CD4-positive, alpha-beta T cell treated with Interleukin-17A for 1 hour (primary cell): ENCODE measurements around the gene CLEC11A.
A peak's percentile ranks its signal among the peaks of the same experiment; 100 is the strongest.
"Not testable (repeated sequence)": the region's sequence is repeated elsewhere in the genome, so short reads cannot be mapped to it uniquely, and the experiment has no call there.

Experiments
- DNase-seq: peaks from one replicate; pipeline ENCODE4 v3.0.0-alpha.2; 2020

The CLEC11A gene

GRCh38 chr19:50763521-50763920, 40.4 kb downstream of the CLEC11A start:
- DNase-seq, result not testable (repeated sequence)

- DNase-seq, result no peak
Measured at GRCh38 chr19:50764409-50764808, 41.2 kb downstream of the CLEC11A start.

DNA sequence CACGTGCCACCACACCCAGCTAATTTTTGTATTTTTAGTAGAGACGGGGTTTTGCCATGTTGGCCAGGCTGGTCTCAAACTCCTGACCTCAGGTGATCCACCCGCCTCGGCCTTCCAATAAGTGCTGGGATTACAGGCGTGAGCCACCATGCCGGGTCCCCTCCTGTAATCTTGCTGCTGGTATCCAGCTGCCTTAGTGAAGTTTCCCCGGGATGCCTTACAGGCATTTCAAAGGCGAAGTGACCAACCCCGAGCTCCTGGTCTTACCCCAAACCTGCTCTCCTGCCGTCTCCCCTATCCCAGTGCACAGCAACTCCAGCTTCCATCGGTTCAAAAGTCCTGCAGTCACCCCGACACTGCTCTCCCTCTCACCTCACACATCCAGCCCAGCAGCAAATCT, 43.6 kb downstream of the CLEC11A start:
- not testable (repeated sequence) for DNase-seq

GRCh38 chr19:50767263-50767662, 44.1 kb downstream of the CLEC11A start:
- not testable (repeated sequence) for DNase-seq

GRCh38 chr19:50768277-50768676, 45.1 kb downstream of the CLEC11A start:
- DNase-seq, result no peak

DNA sequence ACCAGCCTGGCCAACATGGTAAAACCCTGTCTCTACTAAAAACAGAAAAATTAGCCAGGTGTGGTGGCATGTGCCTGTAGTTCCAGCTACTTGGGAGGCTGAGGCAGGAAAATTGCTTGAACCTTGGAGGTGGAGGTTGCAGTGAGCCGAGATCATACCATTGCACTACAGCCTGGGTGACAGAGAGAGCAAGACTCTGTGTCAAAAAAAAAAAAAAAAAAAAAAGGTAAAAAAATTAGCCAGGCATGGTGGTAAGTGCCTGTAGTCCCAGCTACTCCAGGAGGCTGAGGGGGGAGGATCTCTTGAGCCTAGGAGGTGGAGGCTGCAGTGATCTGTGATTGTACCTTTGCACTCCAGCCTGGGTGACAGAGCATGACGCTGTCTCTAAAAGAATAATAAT, 47.0 kb downstream of the CLEC11A start, which contains the start of gene GPR32:
TSS of gene GPR32 (plus strand) at position 301 of the 400 bp plus-strand sequence. CDS start 137 bp downstream, outside the sequence.
- DNase-seq, result not testable (repeated sequence)

GRCh38 chr19:50770888-50771287, 47.7 kb downstream of the CLEC11A start:
- DNase-seq, result no peak

GRCh38 chr19:50772476-50772875, 49.3 kb downstream of the CLEC11A start:
- DNase-seq, result peak; percentile 26

- not testable (repeated sequence) for DNase-seq
Measured at GRCh38 chr19:50772912-50773311, 49.7 kb downstream of the CLEC11A start.

GRCh38 chr19:50773454-50773853, 50.3 kb downstream of the CLEC11A start:
- not testable (repeated sequence) for DNase-seq
